Mammary epithelial cell (primary cell): Measurements from ENCODE around the gene ANKRD11.

Experiments used
- EZH2 ChIP-seq: IDR thresholded peaks from 2 replicates; pipeline ENCODE4 v1.6.1; 2012; ENCODE audit warnings: low read length, inconsistent platforms, borderline replicate concordance
- TF ChIP-seq, protein P1 (sequence below), 2 donors: IDR thresholded peaks in 1 of 2; conservative IDR thresholded peaks in 1 of 2; 2 replicates each; pipeline ENCODE4 v1.5.1; 2011 to 2012; ENCODE audit warnings: inconsistent platforms in 2 of 2, low read length in 2 of 2, mild to moderate bottlenecking in 2 of 2, control low read depth in 1 of 2, low read depth in 1 of 2; ENCODE audit not compliant: insufficient read depth in 1 of 2; ENCODE audit errors: extremely low read depth in 1 of 2

DNA sequence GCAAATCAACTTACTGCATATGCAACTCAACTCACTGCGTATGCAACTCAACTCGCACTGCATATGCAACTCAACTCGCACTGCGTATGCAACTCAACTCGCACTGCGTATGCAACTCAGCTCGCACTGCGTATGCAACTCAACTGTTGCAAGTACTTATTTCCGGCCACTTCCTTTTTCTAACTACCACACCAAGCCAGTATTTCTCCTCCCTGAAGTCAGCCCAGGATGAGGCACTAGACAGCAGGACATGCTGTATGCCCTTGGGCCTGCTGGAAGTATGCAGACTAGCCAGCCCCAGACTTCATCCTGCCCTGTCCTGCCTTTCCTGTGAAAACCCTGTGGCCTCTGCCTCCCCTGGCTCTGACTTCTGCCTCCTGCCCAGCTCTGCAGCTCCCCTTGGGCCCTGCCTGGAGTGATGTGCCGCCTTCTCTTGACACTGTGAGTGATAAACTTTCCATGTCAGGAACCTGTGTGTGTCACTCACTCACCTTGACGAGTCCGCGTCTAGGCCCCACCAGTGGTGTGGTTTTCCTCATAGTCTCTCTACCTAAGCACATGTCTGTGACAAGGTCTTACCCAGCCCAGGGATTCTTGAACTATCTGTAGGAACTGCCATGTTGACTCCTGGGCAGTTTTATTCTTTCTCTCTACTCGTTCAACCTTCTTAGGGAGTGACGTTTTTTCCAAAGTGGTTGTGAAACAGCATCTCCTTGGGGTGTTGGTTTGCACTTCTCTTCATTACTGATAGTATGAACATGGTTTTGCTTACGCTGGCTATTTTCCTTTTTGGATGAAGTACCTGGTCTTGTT is 256.5 kb downstream of the ANKRD11 start:
- TF ChIP-seq, protein P1, sequence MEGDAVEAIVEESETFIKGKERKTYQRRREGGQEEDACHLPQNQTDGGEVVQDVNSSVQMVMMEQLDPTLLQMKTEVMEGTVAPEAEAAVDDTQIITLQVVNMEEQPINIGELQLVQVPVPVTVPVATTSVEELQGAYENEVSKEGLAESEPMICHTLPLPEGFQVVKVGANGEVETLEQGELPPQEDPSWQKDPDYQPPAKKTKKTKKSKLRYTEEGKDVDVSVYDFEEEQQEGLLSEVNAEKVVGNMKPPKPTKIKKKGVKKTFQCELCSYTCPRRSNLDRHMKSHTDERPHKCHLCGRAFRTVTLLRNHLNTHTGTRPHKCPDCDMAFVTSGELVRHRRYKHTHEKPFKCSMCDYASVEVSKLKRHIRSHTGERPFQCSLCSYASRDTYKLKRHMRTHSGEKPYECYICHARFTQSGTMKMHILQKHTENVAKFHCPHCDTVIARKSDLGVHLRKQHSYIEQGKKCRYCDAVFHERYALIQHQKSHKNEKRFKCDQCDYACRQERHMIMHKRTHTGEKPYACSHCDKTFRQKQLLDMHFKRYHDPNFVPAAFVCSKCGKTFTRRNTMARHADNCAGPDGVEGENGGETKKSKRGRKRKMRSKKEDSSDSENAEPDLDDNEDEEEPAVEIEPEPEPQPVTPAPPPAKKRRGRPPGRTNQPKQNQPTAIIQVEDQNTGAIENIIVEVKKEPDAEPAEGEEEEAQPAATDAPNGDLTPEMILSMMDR (conservative IDR thresholded peaks at IDR 0.05 in 1 of 2, IDR thresholded peaks at IDR 0.05 in 1 of 2; ENCODE audit: extremely low read depth in 1 of 2, insufficient read depth in 1 of 2, low read depth in 1 of 2, low read length in 2 of 2), result no peak
- TF ChIP-seq EZH2, result no peak
